DMS153 treated with DMSO at 0.1 percent for 48 hours (cell line): ENCODE data around the gene PRDM16.
A peak's percentile ranks its signal among the peaks of the same experiment; 100 is the strongest.

ENCODE experiments used
- DNase-seq: peaks from one replicate; lab custom pipeline; 2025; ENCODE audit not compliant: unreplicated experiment; lab: John Stamatoyannopoulos, UW

The PRDM16 gene

DNA sequence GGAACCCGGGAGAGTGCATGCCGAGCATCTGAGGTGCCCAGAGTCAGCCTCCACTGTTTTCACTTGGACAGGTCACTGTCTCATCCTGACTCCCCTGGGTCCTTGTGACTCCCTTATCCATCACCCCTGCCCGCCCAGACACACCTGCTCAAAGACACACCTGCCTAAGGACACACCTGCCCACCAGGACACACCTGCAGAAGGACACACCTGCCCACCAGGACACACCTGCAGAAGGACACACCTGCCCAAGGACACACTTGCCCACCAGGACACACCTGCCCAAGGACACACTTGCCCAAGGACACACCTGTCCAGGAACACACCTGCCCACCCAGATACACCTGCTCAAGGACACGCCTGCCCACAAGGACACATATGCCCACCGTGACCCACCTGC, 314.7 kb downstream of the PRDM16 start:
- DNase-seq = no peak

DNA sequence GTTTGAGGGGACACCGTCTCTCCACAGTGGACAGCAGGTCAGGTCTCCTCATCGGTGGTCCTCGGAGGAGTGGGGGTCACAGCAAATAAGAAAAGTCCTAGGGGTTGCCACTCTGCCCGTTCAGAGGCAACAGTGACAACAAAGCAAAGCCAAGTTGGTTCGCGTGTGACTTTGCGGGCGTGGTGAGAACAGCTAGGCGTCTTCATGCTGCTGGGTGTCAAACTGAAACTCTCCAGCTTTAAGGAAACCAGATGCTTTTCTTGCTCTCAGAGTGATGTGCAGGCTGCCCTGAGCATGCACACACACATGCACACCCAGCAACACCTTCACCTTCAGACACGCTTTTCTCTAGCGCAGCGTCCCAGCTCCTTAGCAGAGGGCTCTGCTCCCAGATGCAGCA, 315.4 kb downstream of the PRDM16 start:
- no peak for DNase-seq

- no peak for DNase-seq
These were observed 317.4 kb downstream of the PRDM16 start for GRCh38 chr1:3386205-3387002.

DNA sequence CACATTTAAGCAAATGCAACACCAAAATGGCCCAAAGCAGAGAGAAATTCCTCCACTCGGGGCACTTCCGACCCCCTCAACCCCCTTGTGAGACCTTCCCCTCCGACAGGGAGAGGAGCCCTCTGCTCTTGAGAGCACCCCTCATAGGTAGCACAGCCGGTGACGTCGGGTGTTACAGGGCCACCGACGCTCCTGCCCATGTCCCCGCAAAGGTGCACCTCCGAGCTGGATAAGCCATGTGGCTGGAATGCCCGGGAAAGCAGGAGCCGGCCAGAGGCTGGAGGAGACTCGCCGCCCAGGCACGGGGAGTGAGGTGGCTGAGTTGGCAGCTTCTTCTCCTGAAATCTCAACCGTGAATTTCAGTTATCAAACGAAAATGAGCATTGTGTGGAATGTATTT, 318.4 kb downstream of the PRDM16 start:
- DNase-seq = no peak

DNA sequence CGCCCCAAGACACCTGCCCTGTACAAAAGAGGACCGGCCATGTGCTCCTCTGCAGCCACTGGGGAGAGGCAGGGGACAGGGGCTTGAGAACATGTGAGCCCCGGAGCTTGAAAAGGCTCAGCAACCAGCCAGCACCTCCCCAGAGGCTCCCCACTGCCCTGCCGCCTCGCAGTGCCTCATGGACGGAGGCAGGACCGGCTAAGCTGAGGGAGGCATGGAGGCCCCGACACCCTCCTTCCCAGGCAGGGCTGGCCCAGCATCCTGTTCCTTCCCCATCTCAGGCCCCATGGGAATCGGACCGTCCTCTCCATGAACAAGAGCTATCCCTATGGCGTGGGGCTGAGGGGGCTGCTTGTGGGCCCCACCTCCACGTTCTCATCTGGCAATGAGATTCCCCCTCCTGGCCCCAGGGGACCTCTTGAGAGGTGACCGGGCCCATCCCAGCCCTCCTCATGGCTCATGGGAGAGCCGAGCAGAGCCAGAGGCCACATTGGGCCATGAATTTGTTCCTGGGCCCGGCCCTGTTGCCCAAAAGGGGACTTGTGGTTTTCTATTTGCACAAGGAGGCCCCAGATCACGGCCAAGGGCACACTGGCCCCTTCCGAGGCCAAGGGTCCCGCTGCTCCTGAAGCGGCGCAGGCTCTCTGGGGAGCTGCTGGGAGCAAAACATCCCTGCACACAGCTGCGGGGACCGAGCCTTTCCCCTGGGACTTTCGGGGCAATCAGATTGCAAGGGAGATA, 320.3 kb downstream of the PRDM16 start:
- DNase-seq = no peak

GRCh38 chr1:3390291-3390690, 321.3 kb downstream of the PRDM16 start:
- DNase-seq = no peak

GRCh38 chr1:3391711-3392110, 322.7 kb downstream of the PRDM16 start:
- DNase-seq = no peak

DNA sequence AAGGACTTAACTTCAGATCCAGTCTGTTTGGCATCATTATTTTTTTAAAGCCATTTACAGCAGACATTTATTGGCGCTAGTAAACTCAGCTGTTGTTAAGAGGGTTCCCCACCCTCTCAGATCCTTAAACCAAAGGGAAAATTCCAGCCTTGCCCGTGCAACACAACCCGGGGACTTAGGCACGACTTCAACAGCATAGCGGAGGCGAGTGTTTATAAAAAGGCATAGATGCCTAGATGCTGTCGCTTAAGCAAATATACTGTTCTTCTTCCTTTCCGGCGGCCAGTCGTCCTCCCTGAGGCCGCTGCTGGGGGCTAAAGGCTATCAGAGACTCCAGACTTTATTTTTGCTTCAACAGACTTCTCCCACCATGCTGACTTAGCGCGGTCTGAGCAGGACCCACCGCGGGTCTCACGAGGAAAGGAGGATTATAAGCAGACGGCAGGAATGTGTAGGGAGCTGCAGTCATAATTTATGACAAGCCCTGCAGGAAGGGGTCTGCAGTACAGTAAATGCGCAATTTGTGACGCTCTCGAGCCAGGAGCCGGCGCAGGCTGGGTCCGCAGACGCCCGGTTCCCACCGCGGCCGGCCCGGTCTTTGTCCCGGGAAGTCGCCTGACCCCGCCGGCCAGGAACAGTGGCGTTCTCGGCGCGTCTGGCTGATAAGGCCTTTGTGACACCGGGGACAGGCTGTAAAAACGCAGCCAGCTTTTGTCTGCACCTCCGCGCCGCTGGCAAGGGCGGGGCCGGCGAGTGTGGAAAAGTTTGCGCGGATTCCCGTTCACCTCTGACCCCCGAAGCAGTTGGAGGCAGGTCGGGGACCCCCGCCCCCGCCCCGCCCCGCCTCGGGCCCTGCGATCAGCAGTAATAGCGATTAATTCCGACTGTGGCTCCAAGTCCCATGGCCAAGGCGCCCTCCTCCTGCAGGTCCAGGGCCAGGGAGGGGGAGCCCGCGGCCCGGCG, 324.3 kb downstream of the PRDM16 start:
- peak; percentile 39 for DNase-seq

GRCh38 chr1:3393987-3394920, 325.3 kb downstream of the PRDM16 start:
- no peak for DNase-seq

DNA sequence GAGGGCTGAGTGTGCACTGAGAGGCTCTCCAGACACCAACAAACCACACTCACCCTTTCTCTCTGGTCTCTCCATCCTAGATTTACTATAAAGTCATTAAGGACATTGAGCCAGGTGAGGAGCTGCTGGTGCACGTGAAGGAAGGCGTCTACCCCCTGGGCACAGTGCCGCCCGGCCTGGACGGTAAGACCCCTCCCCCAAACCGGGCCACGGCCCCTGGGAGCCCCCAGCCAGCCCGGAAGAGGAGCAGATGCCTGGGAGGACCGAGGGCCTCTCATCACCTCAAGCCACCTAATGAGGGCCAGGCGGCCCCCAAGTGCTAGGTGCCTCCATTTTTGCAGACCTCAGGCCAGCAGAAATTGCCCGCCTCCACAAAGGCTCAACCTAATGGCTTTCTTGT, 327.4 kb downstream of the PRDM16 start:
- no peak for DNase-seq

GRCh38 chr1:3397311-3397710, 328.3 kb downstream of the PRDM16 start:
- DNase-seq = no peak

DNA sequence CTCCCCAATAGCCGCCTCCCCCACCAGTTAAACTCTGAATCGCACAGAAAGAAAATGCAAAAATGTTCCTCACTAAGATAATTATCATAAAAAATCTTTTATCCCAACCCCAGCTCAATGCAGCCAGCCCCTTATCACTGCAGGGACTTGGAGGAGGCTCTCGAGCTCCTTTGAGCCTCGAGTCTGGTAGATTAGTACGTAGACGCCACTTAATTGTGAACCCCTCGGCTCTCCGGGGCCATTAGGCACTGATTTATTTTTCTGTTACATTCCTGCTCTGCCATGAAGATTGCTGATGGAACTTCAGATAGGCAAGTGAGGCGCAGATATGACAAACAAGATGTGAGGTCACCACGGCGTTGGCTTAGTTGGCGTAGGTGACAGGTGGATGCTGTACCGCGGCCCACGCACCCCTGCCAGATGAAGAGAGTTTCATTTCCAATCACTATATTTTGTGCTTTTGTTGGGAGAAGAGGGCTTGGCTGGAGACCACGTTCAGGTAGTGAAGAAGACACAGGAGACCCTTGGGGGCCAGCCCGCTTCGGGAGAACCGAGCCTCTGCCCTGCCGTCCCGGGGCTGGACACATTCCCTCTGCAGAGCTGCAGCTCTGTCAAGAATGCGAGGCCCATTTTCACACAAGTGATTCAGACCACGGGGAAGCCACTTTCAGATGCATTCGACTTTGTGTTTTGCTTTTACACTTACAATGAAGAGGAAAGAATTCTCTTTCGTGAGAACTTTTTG, 329.6 kb downstream of the PRDM16 start:
- no peak for DNase-seq

DNA sequence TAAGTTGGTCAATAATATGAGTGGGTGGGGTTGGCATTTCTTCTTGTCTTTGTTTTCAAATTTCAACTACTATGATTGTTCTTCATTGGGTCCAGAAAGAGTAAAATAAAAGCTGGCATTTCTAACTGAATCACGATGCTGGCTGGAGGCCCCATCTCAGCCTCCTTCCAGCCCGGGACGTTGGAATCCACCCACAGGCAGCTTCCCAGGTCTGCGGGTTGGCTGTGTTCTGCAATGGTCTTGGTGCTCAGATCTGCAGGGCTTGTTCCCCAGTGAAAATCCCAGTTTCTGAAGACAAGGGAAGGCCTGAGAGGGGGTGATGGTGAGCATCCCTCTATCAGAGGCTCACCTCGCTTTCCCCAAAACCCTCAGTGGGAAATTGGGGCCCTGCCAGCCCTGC, 330.7 kb downstream of the PRDM16 start:
- DNase-seq = no peak

DNA sequence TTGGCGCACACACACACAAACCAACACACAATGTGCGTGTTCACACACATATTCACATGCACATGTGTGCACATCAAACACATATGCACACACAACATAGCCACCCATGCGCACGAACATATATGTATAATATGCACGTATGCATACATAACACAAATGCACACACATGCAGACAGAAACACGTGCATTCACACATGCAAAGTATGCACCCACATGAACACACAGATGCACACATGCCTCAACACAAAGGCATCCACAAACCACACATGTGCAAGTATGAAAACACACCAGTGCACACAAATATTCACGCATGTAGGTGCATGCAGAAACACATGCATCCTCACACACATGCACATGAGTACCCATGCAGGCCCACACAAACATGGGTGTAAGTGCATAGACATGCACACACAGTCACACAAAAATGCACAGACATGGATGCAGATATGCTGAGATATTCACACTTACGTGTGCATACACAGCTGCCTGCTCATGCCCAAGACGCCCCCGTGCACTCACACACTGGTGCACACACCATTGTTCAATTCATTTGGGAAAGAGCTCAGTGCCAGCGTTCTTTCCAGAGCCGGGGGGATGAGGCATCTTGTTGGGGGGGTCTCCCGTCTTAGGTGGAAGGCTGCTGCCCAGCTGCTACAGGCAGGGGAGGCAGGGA, 332.7 kb downstream of the PRDM16 start:
- DNase-seq = no peak

DNA sequence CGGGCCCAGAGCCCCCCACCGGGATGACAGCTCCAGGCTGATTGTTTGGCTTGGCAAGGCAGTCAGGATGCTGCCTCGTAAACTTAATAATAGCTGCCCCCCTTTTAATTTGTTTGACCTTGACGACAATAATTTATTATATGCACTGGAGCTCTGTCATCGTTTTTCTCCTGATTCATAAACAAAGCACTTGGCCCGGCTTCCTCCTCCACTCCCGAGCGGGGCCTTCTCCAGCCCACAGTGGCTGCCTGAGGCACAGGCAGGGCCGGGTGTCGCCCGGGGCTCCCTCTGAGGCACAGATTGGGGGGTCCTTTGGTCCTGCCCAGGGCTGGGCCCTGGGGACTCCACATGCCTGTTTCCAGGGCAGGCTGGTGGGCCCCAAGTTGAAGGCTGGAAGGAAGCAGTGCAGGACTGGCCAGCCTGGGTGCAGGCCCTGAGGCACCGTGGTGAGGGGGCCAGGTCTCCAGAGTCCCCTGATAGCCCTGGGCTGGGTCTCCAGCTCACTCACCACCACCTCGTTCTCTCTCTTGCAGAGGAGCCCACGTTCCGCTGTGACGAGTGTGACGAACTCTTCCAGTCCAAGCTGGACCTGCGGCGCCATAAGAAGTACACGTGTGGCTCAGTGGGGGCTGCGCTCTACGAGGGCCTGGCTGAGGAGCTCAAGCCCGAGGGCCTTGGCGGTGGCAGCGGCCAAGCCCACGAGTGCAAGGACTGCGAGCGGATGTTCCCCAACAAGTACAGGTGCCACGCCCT, 333.4 kb downstream of the PRDM16 start:
- peak; percentile 71 for DNase-seq

- no peak for DNase-seq
These were observed 334.0 kb downstream of the PRDM16 start for GRCh38 chr1:3403011-3403345.

- DNase-seq = peak; percentile 79
These were observed 334.6 kb downstream of the PRDM16 start for GRCh38 chr1:3403388-3404231.

- DNase-seq = no peak
These were observed 335.3 kb downstream of the PRDM16 start for GRCh38 chr1:3404301-3404700.
